HCT116 (cell line): ENCODE measurements around the gene POLR2H. TPM values are rescaled to one million over a fixed set of nuclear protein-coding genes. Genes with fewer than 3 reads are reported as not detected.
A peak's percentile ranks its signal among the peaks of the same experiment; 100 is the strongest.

Experiments
- ATAC-seq: fragments of 200-7000 bp; cut with Tn5 transposase; 2 replicates; pipeline ENCODE4 v1.9.1; 2020; ENCODE audit warnings: mild to moderate bottlenecking, moderate library complexity
- BruUV-seq: library from RNA; stranded (reverse); fragments of 400-500 nt; replicated peaks from 2 replicates; lab custom pipeline; 2021; lab: Mats Ljungman, UMichigan
- CTCF ChIA-PET: fragments of 300-600 bp; sonication (Branson Sonifier 250); formaldehyde crosslinking; loops from one replicate; lab custom pipeline; 2021; ENCODE audit warnings: antibody characterized with exemption; lab: Charles Lee
- POLR2A ChIA-PET: fragments of 300-600, 350-600 bp; sonication (Branson Sonifier 250); formaldehyde crosslinking; loops from one replicate; lab custom pipeline; 2021; ENCODE audit warnings: antibody characterized with exemption; lab: Charles Lee
- RAD21 ChIA-PET, 2 experiments: fragments of 300-600 bp; sonication (Branson Sonifier 250); formaldehyde crosslinking; loops; one replicate each; lab custom pipeline; 2023; ENCODE audit warnings: low total read pairs in 2 of 2; ENCODE audit not compliant: uncharacterized antibody in 2 of 2, unreplicated experiment in 2 of 2, low non-redundant PET in 1 of 2; lab: Charles Lee
- DNase-seq: peaks from one replicate; pipeline ENCODE4 v3.0.0-alpha.2; 2010; ENCODE audit warnings: low read depth, low spot score
- H2AFZ ChIP-seq: fragments of 200-600 bp; shearing (Covaris generic), sonication (generic); 2 replicates; pipeline ENCODE4 v1.6.1; 2017; ENCODE audit warnings: low read depth, mixed run types, mixed read lengths, antibody characterized with exemption, low read length; ENCODE audit not compliant: poor library complexity, severe bottlenecking
- H3K27ac ChIP-seq: 2 replicates; pipeline ENCODE4 v1.5.1; 2012; ENCODE audit warnings: low read depth, low read length
- H3K27me3 ChIP-seq: fragments of 200-600 bp; sonication (generic); 2 replicates; pipeline ENCODE4 v1.6.1; 2016; ENCODE audit warnings: mixed run types, low read length, mixed read lengths; ENCODE audit not compliant: insufficient read depth
- H3K36me3 ChIP-seq, 2 experiments: fragments of 200-500 bp in 1 of 2; fragments of 200-600 bp in 1 of 2; sonication (Bioruptor generic) in 1 of 2; sonication (generic) in 1 of 2; 2 replicates each; pipeline versions ENCODE4 v1.5.1 to v1.6.1; 2014 to 2016; ENCODE audit warnings: low read length in 2 of 2, inconsistent platforms in 1 of 2, mixed read lengths in 1 of 2, mixed run types in 1 of 2; ENCODE audit not compliant: insufficient read depth in 2 of 2, control insufficient read depth in 1 of 2
- H3K4me1 ChIP-seq, 2 experiments: fragments of 200-600 bp in 1 of 2; sonication (generic) in 1 of 2; 2 replicates each; pipeline versions ENCODE4 v1.5.1 to v1.6.1; 2012 to 2017; ENCODE audit warnings: low read length in 2 of 2, inconsistent platforms in 1 of 2, mild to moderate bottlenecking in 1 of 2, mixed read lengths in 1 of 2, mixed run types in 1 of 2, moderate library complexity in 1 of 2; ENCODE audit not compliant: insufficient read depth in 2 of 2, control insufficient read depth in 1 of 2
- H3K4me2 ChIP-seq: fragments of 200-600 bp; sonication (generic); 2 replicates; pipeline ENCODE4 v1.6.1; 2017; ENCODE audit warnings: mixed run types, low read length, mixed read lengths
- H3K4me3 ChIP-seq, 2 experiments: fragments of 200-600 bp in 1 of 2; sonication (generic) in 1 of 2; replicated peaks in 1 of 2; 2 replicates each; pipeline ENCODE4 v1.5.1; 2011 to 2016; ENCODE audit warnings: low read length in 2 of 2, control low read depth in 1 of 2, low read depth in 1 of 2, mild to moderate bottlenecking in 1 of 2, mixed read lengths in 1 of 2, mixed run types in 1 of 2
- H3K79me2 ChIP-seq: fragments of 200-600 bp; sonication (generic); 2 replicates; pipeline ENCODE4 v1.6.1; 2017; ENCODE audit warnings: mild to moderate bottlenecking, mixed run types, low read length, moderate library complexity, mixed read lengths; ENCODE audit not compliant: insufficient read depth
- H3K9ac ChIP-seq: fragments of 200-600 bp; sonication (generic); 2 replicates; pipeline ENCODE4 v1.6.1; 2016; ENCODE audit warnings: low read length, mixed read lengths
- H3K9me2 ChIP-seq: fragments of 200-600 bp; sonication (generic), shearing (Covaris generic); 2 replicates; pipeline ENCODE4 v1.6.1; 2017; ENCODE audit warnings: mixed run types, mild to moderate bottlenecking, moderate library complexity; ENCODE audit not compliant: insufficient read depth
- H3K9me3 ChIP-seq, 2 experiments: fragments of 200-500 bp in 1 of 2; fragments of 200-600 bp in 1 of 2; sonication (Bioruptor generic) in 1 of 2; sonication (generic) in 1 of 2; 2 replicates each; pipeline ENCODE4 v1.6.1; 2014 to 2017; ENCODE audit warnings: low read length in 2 of 2, mixed read lengths in 2 of 2, inconsistent platforms in 1 of 2, low read depth in 1 of 2, mild to moderate bottlenecking in 1 of 2, mixed run types in 1 of 2, moderate library complexity in 1 of 2; ENCODE audit not compliant: control insufficient read depth in 1 of 2, insufficient read depth in 1 of 2
- H4K20me1 ChIP-seq: fragments of 200-600 bp; sonication (generic), shearing (Covaris generic); 2 replicates; pipeline ENCODE4 v1.6.1; 2017; ENCODE audit warnings: mixed run types, mild to moderate bottlenecking, moderate library complexity; ENCODE audit not compliant: insufficient read depth
- CBX3 ChIP-seq: IDR thresholded peaks from 2 replicates; pipeline ENCODE4 v1.6.1; 2012; ENCODE audit warnings: low read depth
- CEBPB ChIP-seq: IDR thresholded peaks from 2 replicates; pipeline ENCODE4 v1.6.1; 2012; ENCODE audit warnings: low read depth
- CTCF ChIP-seq, 3 experiments: fragments of 200-600 bp in 1 of 3; sonication (generic) in 1 of 3; IDR thresholded peaks in 2 of 3; conservative IDR thresholded peaks in 1 of 3; 2 replicates each; pipeline ENCODE4 v1.5.1; 2012 to 2017; ENCODE audit warnings: low read depth in 2 of 3, low read length in 2 of 3, antibody characterized with exemption in 1 of 3, borderline replicate concordance in 1 of 3, control low read depth in 1 of 3, mild to moderate bottlenecking in 1 of 3, mixed read lengths in 1 of 3, mixed run types in 1 of 3, moderate library complexity in 1 of 3; ENCODE audit not compliant: insufficient read depth in 1 of 3
- EGR1 ChIP-seq: IDR thresholded peaks from 2 replicates; pipeline ENCODE4 v1.6.1; 2012; ENCODE audit warnings: low read depth
- ELF1 ChIP-seq: IDR thresholded peaks from 2 replicates; pipeline ENCODE4 v1.6.1; 2012; ENCODE audit warnings: low read depth, borderline replicate concordance
- EZH2 ChIP-seq: fragments of 200-600 bp; sonication (generic); IDR thresholded peaks from 2 replicates; pipeline ENCODE4 v1.6.1; 2017; ENCODE audit warnings: antibody characterized with exemption, mixed run types
- EZH2phosphoT487 ChIP-seq: fragments of 200-600 bp; IDR thresholded peaks from 2 replicates; pipeline ENCODE4 v1.6.1; 2018; ENCODE audit warnings: antibody characterized with exemption, borderline replicate concordance
- FOSL1 ChIP-seq: IDR thresholded peaks from 2 replicates; pipeline ENCODE4 v1.6.1; 2012; ENCODE audit warnings: low read depth
- JUND ChIP-seq: IDR thresholded peaks from 2 replicates; pipeline ENCODE4 v1.6.1; 2012
- MAX ChIP-seq: IDR thresholded peaks from 2 replicates; pipeline ENCODE4 v1.6.1; 2012
- POLR2A ChIP-seq: IDR thresholded peaks from 2 replicates; pipeline ENCODE4 v1.7.0; 2011; ENCODE audit warnings: borderline replicate concordance; ENCODE audit not compliant: insufficient read depth, insufficient read length; ENCODE audit errors: extremely low read depth
- POLR2AphosphoS5 ChIP-seq: IDR thresholded peaks from 2 replicates; pipeline ENCODE4 v1.6.1; 2011; ENCODE audit warnings: mild to moderate bottlenecking, low read depth, low read length, moderate library complexity
- RAD21 ChIP-seq: IDR thresholded peaks from 2 replicates; pipeline ENCODE4 v1.6.1; 2012; ENCODE audit warnings: low read depth, mild to moderate bottlenecking
- SIN3A ChIP-seq: IDR thresholded peaks from 2 replicates; pipeline ENCODE4 v1.6.1; 2012; ENCODE audit warnings: low read depth
- SP1 ChIP-seq: IDR thresholded peaks from 2 replicates; pipeline ENCODE4 v1.6.1; 2012; ENCODE audit warnings: low read depth
- SRF ChIP-seq: IDR thresholded peaks from 2 replicates; pipeline ENCODE4 v1.6.1; 2012; ENCODE audit warnings: low read depth
- TCF7L2 ChIP-seq: IDR thresholded peaks from 2 replicates; pipeline ENCODE4 v1.7.0; 2011; ENCODE audit warnings: borderline replicate concordance, inconsistent platforms; ENCODE audit not compliant: insufficient read depth, insufficient read length; ENCODE audit errors: extremely low read depth
- ZFX ChIP-seq: fragments of 450-650 bp; IDR thresholded peaks from 2 replicates; pipeline ENCODE4 v1.6.1; 2017
- ZNF274 ChIP-seq: fragments of 200-500 bp; sonication (Bioruptor generic); IDR thresholded peaks from 2 replicates; pipeline ENCODE4 v1.6.1; 2014; ENCODE audit warnings: mild to moderate bottlenecking, low read depth, low read length, inconsistent platforms
- intact Hi-C: fragments of 100-400 bp; cut with micrococcal nuclease; formaldehyde crosslinking; loops from 2 replicates; pipeline ENCODE4 v1.10.0; 2022
- total RNA-seq: library from RNA; stranded (reverse); gene quantifications from one replicate; pipeline ENCODE4 v1.2.1, GENCODE V29; 2021; ENCODE audit not compliant: unreplicated experiment

POLR2H gene
- total RNA-seq, 1 experiment from 2014 or later = 156 TPM

GRCh38 chr3:184315871-184316661, 45.4 kb upstream of the POLR2H start:
- POLR2A ChIA-PET = no interaction called here
- no peaks in the 10 kb centered on the region for H3K27me3 ChIP-seq
- peaks cover 46 to 62% of the 10 kb centered on the region in 2 experiments for H3K4me1 ChIP-seq
- BruUV-seq = no TSS peak
- no peak for TF ChIP-seq SP1
- no peak for TF ChIP-seq EGR1
- TF ChIP-seq MAX = no peak
- no peak for TF ChIP-seq SIN3A
- no peak for TF ChIP-seq CEBPB
- DNase-seq (no peak), ATAC-seq (no peak)
- H3K36me3 ChIP-seq = peaks cover 9 to 34% of the 10 kb centered on the region in 2 experiments; a peak in 3 of 4 replicates
- no peaks in the 10 kb centered on the region for H3K9me3 ChIP-seq
- H2AFZ ChIP-seq = no peak overlapping the region
- peaks cover 27% of the 10 kb centered on the region; the same call in 1 of the 2 replicates for H4K20me1 ChIP-seq
- intact Hi-C loops = loop anchor here (2.0 kb wide), 1 partner anchor 47 kb away; no protein-coding TSS in a partner anchor
- no peaks in the 10 kb centered on the region for H3K9me2 ChIP-seq
- peak overlapping the region; percentile 82 for H3K4me2 ChIP-seq
- RAD21 ChIA-PET = no interaction called here
- CTCF ChIA-PET = no interaction called here
- H3K79me2 ChIP-seq = peaks cover 64% of the 10 kb centered on the region
- peak overlapping the region; percentile 94 to 98 for H3K4me3 ChIP-seq
- H3K9ac ChIP-seq = peak overlapping the region; percentile 99
- peak overlapping the region; percentile 87 for H3K27ac ChIP-seq

GRCh38 chr3:184316792-184317191, 44.7 kb upstream of the POLR2H start:
- Histone ChIP-seq H3K9me3 (no peaks in the 10 kb centered on the region), H3K4me2 (peak overlapping the region; percentile 82), H3K9ac (peak overlapping the region; percentile 99; the same call in 1 of the 2 replicates), H3K9me2 (no peaks in the 10 kb centered on the region), H3K4me1 (peaks cover 46 to 62% of the 10 kb centered on the region in 2 experiments), H3K36me3 (peaks cover 17 to 42% of the 10 kb centered on the region in 2 experiments), H3K27ac (peak overlapping the region; percentile 87), H2AFZ (no peak overlapping the region), H3K27me3 (no peaks in the 10 kb centered on the region), H4K20me1 (peaks cover 31% of the 10 kb centered on the region; the same call in 1 of the 2 replicates), H3K79me2 (peaks cover 71% of the 10 kb centered on the region), H3K4me3 (peak overlapping the region in 1 of 2 experiments; percentile 98; a peak in 3 of 4 replicates)
- CTCF ChIA-PET = no interaction called here
- intact Hi-C loops = no loop called here
- ATAC-seq (no peak), DNase-seq (no peak)
- no TSS peak for BruUV-seq
- POLR2A ChIA-PET = no interaction called here
- RAD21 ChIA-PET = no interaction called here
- TF ChIP-seq MAX = no peak
- no peak for TF ChIP-seq TCF7L2
- TF ChIP-seq CTCF (IDR thresholded peaks at IDR 0.05 in 2 of 3, conservative IDR thresholded peaks at IDR 0.05 in 1 of 3; ENCODE audit: borderline replicate concordance in 1 of 3, insufficient read depth in 1 of 3, low read depth in 2 of 3, low read length in 2 of 3) = no peak
- no peak for TF ChIP-seq POLR2A
- TF ChIP-seq ZNF274 = no peak
- TF ChIP-seq ELF1 = no peak
- TF ChIP-seq EZH2phosphoT487 = no peak
- TF ChIP-seq EZH2 = no peak
- TF ChIP-seq POLR2AphosphoS5 = no peak
- no peak for TF ChIP-seq RAD21
- TF ChIP-seq ZFX = no peak
- TF ChIP-seq JUND = no peak
- no peak for TF ChIP-seq SRF
- no peak for TF ChIP-seq CBX3
- no peak for TF ChIP-seq SP1
- TF ChIP-seq FOSL1 = no peak
